GOT3 (cell line): ENCODE data around the gene OR51G2.
"Not testable (repeated sequence)": the region's sequence is repeated elsewhere in the genome, so short reads cannot be mapped to it uniquely, and the experiment has no call there.

ENCODE experiments used
- DNase-seq: peaks from one replicate; lab custom pipeline; 2025; ENCODE audit warnings: mixed read lengths; lab: John Stamatoyannopoulos, UW

OR51G2 gene, protein sequence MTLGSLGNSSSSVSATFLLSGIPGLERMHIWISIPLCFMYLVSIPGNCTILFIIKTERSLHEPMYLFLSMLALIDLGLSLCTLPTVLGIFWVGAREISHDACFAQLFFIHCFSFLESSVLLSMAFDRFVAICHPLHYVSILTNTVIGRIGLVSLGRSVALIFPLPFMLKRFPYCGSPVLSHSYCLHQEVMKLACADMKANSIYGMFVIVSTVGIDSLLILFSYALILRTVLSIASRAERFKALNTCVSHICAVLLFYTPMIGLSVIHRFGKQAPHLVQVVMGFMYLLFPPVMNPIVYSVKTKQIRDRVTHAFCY

DNA sequence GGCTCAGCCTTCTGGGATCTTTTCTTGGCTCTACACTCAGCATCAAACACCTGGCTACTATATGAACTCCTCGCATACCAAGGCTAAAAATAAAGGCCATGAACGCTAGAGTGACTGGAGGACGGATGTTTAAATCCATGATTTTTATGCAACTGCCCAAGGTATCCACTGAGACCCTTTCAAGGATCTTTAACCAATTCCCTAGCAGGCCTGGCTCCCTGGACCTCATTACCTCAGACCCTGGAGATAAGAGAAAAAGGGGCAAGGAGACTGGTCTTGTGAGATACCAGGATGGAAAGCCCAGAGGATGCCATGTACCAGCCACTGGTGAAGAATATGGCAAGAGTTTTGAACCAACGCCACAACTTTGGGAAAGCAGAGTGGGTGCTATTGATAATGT lies at the start of gene OR51G2:
OR51G2 (minus strand) TSS at position 101 of the 400 bp plus-strand sequence. CDS start 3,687 bp downstream, outside the sequence.
- DNase-seq, result no peak

DNA sequence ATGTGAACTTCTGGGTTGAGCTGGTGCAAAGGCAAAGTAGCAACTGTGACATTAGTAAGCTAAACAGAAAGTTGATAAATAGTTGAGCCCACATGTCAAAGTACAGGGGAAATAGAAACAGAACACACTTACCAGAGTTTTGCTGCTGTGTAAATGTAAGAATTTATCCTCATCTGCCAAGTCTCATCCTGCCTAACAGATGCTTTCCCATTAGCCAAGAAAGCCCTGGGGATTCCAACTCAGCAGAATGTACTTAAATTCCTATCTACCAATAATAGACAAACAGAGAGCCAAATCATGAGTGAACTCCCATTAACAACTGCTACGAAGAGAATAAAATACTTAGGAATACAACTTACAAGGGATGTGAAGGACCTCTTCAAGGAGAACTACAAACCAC lies 43.7 kb upstream of the OR51G2 start:
- DNase-seq, result no peak

DNA sequence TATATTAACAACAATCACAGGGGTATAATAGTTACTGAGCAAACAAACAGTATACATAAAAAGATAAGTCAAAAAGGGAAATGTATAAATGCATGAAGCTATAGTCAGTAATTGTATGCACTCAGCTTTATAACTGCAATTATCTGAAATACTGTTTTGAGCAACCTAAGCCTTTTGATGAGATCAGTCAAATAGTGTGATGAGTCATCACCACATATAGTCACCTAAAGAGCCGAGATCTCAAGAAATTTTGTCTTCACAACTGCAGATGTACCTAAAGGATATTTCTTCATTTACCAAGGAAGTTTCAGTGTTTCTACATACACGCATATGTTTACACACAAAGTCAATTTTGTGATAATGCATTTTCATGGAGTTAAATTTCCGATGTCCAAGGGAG lies 41.7 kb upstream of the OR51G2 start:
- DNase-seq, result no peak

DNA sequence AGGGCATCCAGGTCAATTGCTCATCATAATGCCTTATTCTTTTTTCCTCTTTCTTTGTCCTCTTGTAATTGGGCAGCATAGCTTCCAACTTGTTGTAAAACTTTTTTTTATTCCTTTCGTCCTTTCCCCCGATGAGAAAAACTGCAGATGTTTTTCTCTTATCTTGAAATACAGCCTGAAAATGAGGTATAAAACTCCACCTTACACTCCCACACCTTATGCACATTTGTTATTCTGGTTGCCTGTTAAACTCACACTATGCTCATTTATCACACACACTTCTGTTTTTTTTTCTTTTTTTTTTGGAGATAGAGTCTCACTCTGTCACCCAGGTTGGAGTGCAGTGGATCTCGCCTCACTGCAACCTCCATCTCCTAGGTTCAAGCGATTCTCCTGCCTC lies 38.2 kb upstream of the OR51G2 start:
- DNase-seq, result no peak

DNA sequence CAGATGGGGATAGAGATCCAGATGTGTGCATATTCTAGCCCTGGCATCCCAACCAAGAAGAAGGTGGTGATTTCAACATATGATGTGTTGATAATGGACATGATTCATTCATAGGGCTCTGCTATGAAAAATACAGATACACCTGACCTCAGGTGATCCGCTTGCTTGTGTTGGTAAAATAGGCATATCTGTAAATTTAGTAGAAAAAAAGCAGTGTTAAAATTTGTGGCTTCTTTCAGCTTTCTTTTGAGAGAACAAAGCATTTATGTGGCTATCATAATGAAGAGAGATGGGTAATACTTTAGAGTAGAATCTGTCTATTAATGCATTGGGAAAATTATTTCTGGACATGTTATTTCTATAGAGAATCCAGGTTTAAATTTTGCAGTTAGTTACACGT lies 36.5 kb upstream of the OR51G2 start, which contains the start of gene OR51A2:
OR51A2 (minus strand) TSS at position 101 of the 400 bp plus-strand sequence; CDS start at position 101, 0 bp downstream.
- DNase-seq, result not testable (repeated sequence)

DNA sequence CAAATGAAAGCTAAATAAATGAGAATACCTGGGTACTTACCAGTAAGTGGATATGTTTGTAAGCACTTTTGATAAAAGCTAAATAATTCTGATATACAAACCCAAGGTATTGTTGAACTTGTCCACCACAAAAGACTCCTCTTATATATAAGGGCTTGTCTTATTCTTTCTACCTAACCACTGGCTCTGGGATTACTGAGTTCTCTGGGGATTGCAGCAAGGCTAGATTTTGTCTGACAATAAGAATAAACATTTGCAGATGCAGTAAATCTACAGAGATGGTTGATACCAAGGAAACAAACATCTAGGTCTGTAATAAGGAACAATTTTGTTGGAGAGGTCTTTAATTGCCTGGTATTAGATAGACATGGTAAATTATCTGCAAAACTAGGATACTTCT lies 28.4 kb upstream of the OR51G2 start, which contains the start of gene OR51A4:
OR51A4 (minus strand) TSS at position 101 of the 400 bp plus-strand sequence. CDS start 505 bp downstream, outside the sequence.
- no peak for DNase-seq

DNA sequence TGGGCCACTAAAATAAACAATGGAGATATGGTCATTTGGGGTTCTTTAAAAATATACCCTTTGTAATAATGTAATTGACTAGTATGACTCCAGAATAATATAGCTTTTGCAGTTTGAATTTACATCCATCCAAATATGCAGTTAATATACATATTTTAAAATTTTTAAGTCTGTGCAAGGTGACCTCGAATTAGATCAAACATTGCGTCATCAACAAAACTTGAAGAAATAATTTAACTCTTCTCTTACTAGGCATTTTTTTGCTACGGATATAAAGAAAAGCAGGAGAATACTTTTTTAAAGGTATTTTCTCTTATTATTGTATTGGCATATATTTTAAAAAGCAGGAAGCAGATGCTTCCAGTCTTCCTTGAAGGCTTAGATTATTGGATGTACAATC lies 17.6 kb upstream of the OR51G2 start:
- no peak for DNase-seq

DNA sequence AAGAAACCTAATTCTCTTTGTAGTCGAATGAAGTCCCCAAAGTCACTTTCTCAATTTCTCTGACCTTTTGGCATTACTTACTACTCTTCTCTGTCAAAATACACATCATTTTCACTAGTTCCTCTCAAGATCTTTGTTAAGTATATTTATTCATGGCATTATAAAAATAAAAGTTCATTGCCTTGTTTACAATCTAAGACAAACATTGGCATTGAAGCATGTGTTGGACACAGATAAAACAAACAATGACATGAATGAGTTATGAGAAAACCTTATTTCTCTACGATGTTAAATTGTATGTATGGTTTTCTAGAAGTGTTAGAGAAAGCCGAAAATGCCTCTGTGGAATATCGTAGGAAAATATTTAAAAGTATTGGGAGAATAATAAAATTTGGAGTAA lies 13.6 kb upstream of the OR51G2 start:
- DNase-seq, result no peak

DNA sequence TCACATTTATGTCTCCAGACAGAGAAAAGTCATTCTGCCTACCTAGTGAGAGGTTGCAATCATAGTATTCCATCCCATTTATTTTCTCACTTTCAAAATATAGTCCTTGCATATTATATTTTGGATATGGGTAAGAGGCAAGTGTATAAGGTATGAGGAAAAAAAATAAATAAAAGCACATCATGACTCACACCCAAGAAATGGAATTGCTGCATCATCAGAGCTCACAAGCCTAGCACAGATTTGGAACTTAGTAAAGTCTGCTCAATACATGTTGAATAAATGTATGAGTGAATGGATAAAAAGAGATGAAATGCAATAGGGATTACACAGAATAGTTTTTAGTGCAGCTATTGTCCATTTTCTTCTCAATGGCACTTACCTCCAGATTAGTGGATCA lies 7.5 kb upstream of the OR51G2 start:
- no peak for DNase-seq

DNA sequence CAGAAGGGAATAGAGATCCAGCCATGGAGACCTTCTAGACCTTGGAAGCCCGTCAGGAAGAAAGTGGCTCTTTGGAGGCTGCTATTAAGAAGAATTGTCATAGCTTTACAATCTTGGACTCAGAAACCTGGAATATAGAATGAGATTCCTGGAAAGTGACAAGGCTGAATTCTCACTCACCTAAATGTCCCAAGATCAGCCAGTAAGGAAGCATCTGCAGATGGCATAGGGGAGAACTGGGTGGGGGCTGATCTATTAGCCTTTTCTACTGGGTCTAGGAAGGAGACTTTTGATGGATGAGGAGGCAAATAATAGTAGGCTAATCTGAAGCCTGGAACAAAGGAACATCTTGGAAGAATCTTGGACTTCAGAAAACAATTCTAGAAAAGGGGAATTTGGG lies 5.1 kb upstream of the OR51G2 start, which contains the start of gene OR51G1:
OR51G1 (minus strand) TSS at position 101 of the 400 bp plus-strand sequence; CDS start at position 101, 0 bp downstream.
- DNase-seq, result no peak

DNA sequence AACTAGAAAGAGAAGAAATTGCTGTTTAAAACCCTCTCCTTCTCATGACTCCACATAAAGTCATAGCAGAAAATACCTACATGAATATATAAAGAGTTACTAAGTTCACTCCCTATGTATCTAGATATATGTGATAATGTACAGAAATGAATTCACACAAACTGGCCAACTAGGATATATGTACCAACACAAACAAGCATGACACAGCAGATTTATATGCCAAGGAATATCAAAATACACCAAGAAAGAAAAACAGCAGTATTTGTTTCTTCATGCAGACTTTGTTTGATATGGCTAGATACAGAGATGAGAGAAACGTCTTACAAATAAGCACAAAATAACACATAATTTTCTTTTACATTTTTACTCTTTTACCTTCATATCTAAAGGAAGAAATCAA lies 3.2 kb upstream of the OR51G2 start:
- no peak for DNase-seq

DNA sequence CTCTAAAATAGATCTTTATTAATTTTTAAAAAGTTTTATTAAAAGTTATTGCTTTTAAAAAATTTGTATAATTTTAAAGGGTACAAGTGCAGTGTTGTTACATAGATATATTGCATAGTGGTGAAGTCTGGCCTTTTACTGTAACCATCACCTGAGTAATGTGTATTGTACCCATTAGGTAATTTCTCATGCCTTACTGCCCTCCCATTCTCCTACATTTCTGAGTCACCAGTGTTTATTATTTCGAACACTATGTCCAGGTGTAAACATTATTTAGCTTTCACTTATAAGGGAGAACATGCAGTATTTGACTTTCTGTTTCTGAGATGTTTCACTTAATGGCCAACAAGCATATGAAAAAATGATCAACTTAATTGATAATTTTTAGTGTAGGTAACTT lies 2.6 kb upstream of the OR51G2 start:
- DNase-seq, result no peak

DNA sequence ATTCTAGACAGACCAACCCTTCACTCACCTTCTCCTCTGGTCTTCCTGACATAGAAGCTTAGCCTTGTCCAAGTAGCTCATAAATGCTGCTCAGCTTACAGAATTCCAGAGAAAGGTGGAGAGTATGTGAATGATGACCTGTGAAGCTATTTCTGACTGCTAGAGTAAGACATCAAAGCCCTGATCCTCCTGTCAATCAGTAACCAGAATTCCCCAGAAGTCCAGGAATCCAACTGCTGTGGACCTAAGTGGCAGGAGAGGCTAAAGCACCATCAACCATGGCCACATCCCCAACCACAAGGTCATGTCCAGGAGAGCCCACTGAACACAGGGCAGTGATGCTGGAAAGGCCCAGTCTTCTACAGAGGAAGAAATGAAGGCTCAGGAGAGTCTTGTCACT lies 2.6 kb downstream of the OR51G2 start:
- no peak for DNase-seq

DNA sequence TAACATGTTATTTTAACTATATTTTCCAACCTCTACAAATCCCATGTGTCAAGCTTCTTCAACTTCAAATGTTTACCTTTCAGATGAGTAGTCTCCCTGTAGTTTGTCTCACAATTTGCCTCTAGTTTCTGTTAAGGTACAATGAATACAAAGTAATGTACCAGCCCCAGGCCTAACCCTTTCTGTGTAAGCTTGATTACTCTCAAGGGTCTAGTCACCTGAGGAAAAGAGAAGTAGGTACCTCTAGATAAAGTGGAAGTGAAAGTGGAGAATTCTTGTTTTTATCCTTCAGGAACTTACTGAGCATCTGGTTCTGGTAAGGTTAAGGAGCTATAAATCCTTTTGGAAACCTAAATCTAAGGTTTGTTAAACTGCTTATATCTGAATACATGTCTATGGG lies 15.7 kb downstream of the OR51G2 start, which contains the start of gene OR51A7:
OR51A7 (plus strand) TSS at position 300 of the 400 bp plus-strand sequence. CDS start 3,587 bp downstream, outside the sequence.
- no peak for DNase-seq

DNA sequence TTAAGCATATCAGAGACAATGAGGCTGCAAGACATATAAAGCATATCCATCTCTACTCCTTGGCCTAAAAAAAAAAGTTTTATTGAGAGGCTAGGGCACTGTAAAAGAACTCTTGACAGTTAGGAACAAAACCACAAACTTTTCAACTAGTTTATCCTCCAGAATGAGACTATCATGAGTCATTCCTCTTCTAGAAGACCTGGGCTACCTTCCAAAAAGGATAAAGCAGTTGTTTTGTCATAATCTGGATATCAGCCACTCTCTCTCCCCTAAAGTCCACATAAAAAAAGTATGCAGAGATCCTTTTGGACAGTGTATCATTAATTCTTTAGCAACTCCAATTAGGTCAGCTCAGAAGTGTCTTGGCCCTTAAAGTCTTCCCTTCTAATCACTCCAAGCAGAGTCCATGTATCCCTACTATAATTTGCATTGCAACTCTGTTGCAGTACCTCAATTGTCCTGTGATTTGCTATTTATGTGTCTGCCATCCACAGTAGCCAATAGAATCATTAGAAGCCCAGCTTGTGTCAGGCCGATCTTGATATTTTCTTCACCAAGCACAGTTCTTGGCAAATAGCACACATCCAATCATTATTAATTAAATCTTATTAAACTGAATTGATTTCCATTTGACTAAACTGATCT lies 27.0 kb downstream of the OR51G2 start:
- DNase-seq, result no peak

DNA sequence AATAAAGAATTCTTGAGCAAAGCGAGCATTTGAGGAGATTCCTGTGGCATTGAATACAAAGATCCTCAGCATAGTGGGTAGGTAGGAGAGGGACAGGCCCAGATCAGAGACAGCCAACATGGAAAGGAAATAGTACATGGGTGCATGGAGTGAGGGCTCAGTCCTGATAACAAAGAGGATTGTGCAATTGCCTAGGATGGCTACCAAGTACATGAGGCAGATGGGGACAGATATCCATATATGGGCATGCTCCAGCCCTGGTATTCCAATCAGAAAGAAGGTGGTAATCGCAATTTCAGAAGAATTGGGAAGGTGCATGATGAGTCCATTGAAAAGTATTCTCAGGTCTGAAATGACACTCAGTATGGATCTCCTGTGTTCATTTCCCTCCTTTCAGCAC lies 28.9 kb downstream of the OR51G2 start:
- no peak for DNase-seq

DNA sequence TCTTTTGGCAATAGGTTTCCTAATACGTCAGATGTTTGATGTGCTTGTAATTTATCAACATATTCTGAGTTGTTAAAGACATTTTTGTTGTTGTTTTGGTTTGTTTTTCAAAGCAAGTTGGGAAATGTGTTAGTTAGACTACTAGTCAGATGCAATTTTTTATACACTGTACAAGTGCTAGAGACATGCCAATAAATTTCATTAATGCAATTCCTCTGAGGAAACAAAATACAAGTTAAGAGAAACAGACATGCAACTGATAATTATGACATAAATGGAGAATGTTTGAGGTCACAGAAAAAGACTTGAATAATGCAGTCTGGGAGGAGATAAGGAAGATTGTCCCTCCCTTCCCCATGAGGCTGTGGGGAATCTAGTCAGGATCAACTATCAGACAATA lies 31.6 kb downstream of the OR51G2 start:
- no peak for DNase-seq

DNA sequence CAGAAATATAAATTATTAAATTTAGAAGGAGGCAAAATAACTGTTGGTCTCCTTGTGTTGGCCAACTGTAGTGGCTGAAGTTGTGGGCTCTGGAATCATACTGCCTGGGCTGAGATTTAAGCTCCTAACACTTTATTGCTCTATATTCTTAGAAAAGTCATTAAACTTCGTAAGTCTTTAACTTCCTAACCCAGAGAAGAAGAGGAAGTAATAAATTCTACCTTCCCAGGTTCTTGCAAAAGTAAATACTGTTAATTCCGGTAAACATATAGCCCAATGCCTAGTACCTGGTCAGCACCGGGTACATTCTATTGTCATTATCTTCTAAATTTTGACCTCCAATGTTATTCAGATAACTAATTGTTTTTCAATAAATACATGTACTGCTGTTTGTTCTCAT lies 33.0 kb downstream of the OR51G2 start:
- no peak for DNase-seq

DNA sequence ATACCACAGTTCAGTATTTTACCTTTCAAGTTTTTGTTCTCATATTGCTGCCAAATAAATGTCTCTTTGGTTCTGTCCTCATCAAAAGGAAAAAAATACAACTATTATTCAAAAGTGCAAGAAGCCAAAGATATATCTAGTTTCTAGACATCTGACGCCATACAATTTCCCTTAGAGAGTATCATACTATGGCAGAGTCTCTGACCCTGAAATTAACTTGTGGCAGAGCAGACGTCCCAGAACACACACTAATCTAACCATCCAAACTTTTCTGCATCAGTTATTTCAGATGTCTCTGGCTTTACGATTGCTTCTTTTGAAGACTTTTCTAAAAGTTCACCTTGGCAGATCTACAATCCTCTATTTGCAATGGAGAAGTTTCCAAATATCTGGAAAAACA lies 34.8 kb downstream of the OR51G2 start:
- DNase-seq, result no peak

DNA sequence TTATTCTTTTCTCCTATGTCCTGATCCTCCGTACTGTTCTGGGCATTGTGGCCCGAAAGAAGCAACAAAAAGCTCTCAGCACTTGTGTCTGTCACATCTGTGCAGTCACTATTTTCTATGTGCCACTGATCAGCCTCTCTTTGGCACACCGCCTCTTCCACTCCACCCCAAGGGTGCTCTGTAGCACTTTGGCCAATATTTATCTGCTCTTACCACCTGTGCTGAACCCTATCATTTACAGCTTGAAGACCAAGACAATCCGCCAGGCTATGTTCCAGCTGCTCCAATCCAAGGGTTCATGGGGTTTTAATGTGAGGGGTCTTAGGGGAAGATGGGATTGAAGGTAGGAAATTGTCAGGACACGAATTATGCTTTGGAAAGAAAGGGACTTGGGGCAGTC lies 36.6 kb downstream of the OR51G2 start:
- DNase-seq, result no peak

DNA sequence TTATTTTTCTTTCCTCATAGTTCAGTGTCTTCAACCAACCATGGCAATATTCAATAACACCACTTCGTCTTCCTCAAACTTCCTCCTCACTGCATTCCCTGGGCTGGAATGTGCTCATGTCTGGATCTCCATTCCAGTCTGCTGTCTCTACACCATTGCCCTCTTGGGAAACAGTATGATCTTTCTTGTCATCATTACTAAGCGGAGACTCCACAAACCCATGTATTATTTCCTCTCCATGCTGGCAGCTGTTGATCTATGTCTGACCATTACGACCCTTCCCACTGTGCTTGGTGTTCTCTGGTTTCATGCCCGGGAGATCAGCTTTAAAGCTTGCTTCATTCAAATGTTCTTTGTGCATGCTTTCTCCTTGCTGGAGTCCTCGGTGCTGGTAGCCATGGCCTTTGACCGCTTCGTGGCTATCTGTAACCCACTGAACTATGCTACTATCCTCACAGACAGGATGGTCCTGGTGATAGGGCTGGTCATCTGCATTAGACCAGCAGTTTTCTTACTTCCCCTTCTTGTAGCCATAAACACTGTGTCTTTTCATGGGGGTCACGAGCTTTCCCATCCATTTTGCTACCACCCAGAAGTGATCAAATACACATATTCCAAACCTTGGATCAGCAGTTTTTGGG lies 37.2 kb downstream of the OR51G2 start, which contains the start of gene OR51T1:
OR51T1 (plus strand) TSS at position 41 of the 641 bp plus-strand sequence; CDS start at position 41, 0 bp downstream.
- DNase-seq, result no peak

DNA sequence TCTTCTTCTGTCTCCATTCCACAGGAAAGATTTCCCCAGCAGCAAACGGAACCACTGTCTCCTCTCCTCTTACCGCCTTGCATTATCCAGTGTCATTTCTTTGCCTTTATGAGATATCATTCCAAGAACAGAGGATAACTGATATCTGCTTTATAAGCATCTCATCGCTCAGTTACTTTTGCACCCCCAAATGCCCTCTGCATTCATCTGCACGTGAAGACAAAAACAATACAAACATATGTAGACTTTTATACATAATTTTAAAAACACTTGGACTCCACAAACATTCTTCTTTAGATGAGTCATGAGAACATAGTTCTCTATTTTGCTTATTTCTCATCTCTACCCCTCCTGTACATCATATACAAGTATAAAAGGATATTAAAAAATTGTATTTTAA lies 38.0 kb downstream of the OR51G2 start:
- no peak for DNase-seq

DNA sequence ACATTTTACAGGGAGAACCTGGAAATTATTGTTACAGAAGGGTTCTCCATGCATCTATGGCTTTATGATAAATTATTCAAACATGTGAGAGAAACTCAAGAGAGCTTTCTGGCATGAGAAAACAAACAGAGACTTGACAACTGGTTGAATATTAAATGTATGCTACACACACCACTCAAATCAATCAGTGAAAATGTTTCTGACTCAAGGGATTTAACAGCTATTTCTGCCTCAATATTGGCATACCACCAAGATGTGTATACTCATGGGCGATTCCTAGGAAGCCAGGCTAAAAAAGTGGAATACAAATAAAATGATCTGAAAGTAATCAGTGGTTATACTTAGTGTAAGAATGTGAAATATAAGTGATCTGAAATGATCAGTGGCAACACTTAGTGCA lies 53.3 kb downstream of the OR51G2 start:
- DNase-seq, result no peak
